ENCODE results near the gene CDKN1C. TPM values are rescaled to one million over a fixed set of nuclear protein-coding genes. Genes with fewer than 3 reads are reported as not detected.

Gene CDKN1C
- total and polyA plus RNA-seq, 2 donors (not counting 1 experiment from before 2014, with no cell fraction given) = 8.6 to 31.5 TPM

DNA sequence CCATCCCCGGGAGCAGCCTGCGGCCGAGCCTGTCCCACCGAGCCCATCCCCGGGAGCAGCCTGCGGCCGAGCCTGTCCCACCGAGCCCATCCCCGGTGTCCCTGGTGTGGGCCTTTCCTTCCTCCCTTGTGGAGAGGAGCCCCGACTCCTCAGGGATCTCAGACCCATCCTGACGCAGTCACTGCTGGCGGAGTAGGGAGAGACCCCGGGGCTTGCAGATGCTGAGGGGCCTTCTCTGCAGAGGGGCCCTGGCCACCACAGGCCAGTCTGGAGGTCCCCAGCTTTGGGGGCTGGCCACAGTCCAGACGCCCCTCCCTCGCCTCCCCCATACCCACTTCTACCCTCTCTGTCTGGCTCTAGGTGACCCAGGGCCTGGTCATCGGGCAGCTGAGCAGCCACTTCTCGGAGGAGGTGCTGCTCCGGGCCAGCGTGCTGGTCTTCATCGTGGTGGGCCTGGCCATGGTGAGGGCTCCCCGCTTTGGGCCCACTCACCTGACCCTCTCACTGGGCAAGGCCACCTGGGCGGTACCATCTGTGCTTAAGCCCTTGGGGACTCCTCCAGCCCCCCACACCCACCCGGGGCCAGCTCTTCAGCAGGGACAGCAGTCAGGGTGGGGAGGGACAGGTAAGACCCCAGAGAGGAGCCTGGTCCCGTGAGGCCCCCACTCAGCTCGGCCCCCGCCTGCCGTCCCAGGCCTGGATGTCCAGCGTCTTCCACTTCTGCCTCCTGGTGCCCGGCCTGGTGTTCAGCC lies 36.3 kb upstream of the CDKN1C start:
- TF ChIP-seq EZH2 (IDR thresholded peaks at IDR 0.05; ENCODE audit: low read length, missing control alignments) = no peak
- TF ChIP-seq, protein P1, sequence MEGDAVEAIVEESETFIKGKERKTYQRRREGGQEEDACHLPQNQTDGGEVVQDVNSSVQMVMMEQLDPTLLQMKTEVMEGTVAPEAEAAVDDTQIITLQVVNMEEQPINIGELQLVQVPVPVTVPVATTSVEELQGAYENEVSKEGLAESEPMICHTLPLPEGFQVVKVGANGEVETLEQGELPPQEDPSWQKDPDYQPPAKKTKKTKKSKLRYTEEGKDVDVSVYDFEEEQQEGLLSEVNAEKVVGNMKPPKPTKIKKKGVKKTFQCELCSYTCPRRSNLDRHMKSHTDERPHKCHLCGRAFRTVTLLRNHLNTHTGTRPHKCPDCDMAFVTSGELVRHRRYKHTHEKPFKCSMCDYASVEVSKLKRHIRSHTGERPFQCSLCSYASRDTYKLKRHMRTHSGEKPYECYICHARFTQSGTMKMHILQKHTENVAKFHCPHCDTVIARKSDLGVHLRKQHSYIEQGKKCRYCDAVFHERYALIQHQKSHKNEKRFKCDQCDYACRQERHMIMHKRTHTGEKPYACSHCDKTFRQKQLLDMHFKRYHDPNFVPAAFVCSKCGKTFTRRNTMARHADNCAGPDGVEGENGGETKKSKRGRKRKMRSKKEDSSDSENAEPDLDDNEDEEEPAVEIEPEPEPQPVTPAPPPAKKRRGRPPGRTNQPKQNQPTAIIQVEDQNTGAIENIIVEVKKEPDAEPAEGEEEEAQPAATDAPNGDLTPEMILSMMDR (conservative IDR thresholded peaks at IDR 0.05 in 1 of 2, IDR thresholded peaks at IDR 0.05 in 1 of 2; ENCODE audit: low read depth in 1 of 2, low read length in 2 of 2) = no peak
- no peak for DNase-seq (ENCODE audit: low read depth in 2 of 2)
- Histone ChIP-seq H3K4me1 (ENCODE audit: control insufficient read depth, extremely low read depth, insufficient read depth, low read length) (no peaks in the 10 kb centered on the region), H2AFZ (ENCODE audit: low read length) (no peak overlapping the region), H3K79me2 (ENCODE audit: control insufficient read depth, insufficient read depth, low read length) (peaks cover 6% of the 10 kb centered on the region), H3K9me3 (ENCODE audit: control insufficient read depth, insufficient read depth, low read depth, low read length) (no peaks in the 10 kb centered on the region), H3K27me3 (ENCODE audit: control insufficient read depth, insufficient read depth, low read length) (no peaks in the 10 kb centered on the region), H3K4me2 (ENCODE audit: extremely low read depth, insufficient read depth, low read length) (no peak overlapping the region), H3K36me3 (ENCODE audit: control insufficient read depth, insufficient read depth, low read length) (no peaks in the 10 kb centered on the region), H3K4me3 (replicated peaks in 1 of 4; ENCODE audit: control extremely low read depth in 1 of 4, insufficient read depth in 1 of 4, low read depth in 3 of 4, low read length in 4 of 4) (no peak overlapping the region), H3K9ac (ENCODE audit: insufficient read depth, low read length) (no peak overlapping the region), H3K27ac (ENCODE audit: insufficient read depth, low read length) (no peak overlapping the region), H4K20me1 (ENCODE audit: control insufficient read depth, extremely low read depth, insufficient read depth, low read length) (no peaks in the 10 kb centered on the region)

DNA sequence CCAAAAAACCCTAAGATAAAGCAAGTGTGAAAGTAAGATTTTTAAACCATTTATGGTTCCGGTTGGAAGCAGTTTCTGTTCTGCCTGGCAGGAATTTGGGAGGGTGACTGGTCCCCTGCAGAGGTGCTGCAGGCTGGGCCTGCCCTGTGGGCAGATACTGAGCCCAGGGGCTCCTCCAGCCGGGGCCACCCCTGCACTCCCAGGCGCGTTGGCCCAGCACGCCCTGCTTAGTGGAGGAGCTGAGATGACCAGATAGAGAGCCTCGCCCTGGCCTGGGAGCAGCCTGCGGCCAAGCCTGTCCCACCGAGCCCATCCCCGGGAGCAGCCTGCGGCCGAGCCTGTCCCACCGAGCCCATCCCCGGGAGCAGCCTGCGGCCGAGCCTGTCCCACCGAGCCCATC lies 35.7 kb upstream of the CDKN1C start:
- DNase-seq (ENCODE audit: low read depth in 2 of 2) = no peak
- no peaks in the 10 kb centered on the region for H3K9me3 ChIP-seq (ENCODE audit: control insufficient read depth, insufficient read depth, low read depth, low read length)
- H3K4me3 ChIP-seq (replicated peaks in 1 of 4; ENCODE audit: control extremely low read depth in 1 of 4, insufficient read depth in 1 of 4, low read depth in 3 of 4, low read length in 4 of 4) = no peak overlapping the region

DNA sequence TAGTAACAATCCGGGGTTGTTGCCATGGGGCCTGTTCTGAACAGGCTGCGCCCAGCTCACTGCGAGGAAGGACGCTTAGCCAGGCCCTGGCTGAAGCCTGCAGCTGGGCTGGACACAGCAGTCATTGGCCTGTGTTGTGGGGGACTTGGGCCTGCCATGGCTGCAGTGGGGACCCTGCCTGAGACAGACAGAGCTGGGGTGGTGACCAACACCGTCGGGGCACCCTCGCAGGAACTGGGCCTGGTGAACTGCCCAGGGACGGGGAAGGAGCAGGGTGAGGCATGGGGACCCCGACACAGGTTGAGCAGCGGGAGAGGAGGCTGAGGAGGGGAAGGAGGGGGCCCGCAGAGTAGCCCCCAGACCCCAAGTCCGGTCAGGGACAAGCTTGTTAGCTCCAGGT lies 34.8 kb upstream of the CDKN1C start:
- H3K79me2 ChIP-seq (ENCODE audit: control insufficient read depth, insufficient read depth, low read length) = no peaks in the 10 kb centered on the region
- no peak overlapping the region for H2AFZ ChIP-seq (ENCODE audit: low read length)
- no peak for TF ChIP-seq EZH2 (IDR thresholded peaks at IDR 0.05; ENCODE audit: low read length, missing control alignments)
- TF ChIP-seq, protein P1 (conservative IDR thresholded peaks at IDR 0.05 in 1 of 2, IDR thresholded peaks at IDR 0.05 in 1 of 2; ENCODE audit: low read depth in 1 of 2, low read length in 2 of 2) = no peak
- DNase-seq (ENCODE audit: low read depth in 2 of 2) = no peak
- H3K4me2 ChIP-seq (ENCODE audit: extremely low read depth, insufficient read depth, low read length) = no peak overlapping the region
- H3K9ac ChIP-seq (ENCODE audit: insufficient read depth, low read length) = no peak overlapping the region
- no peaks in the 10 kb centered on the region for H3K4me1 ChIP-seq (ENCODE audit: control insufficient read depth, extremely low read depth, insufficient read depth, low read length)
- no peaks in the 10 kb centered on the region for H3K27me3 ChIP-seq (ENCODE audit: control insufficient read depth, insufficient read depth, low read length)
- H3K4me3 ChIP-seq (replicated peaks in 1 of 4; ENCODE audit: control extremely low read depth in 1 of 4, insufficient read depth in 1 of 4, low read depth in 3 of 4, low read length in 4 of 4) = no peak overlapping the region
- no peaks in the 10 kb centered on the region for H4K20me1 ChIP-seq (ENCODE audit: control insufficient read depth, extremely low read depth, insufficient read depth, low read length)
- H3K27ac ChIP-seq (ENCODE audit: insufficient read depth, low read length) = no peak overlapping the region
- no peaks in the 10 kb centered on the region for H3K36me3 ChIP-seq (ENCODE audit: control insufficient read depth, insufficient read depth, low read length)
- no peaks in the 10 kb centered on the region for H3K9me3 ChIP-seq (ENCODE audit: control insufficient read depth, insufficient read depth, low read depth, low read length)

More for the DNA sequence above, 35.7 kb upstream of the CDKN1C start:
- Histone ChIP-seq H2AFZ (ENCODE audit: low read length) (no peak overlapping the region), H4K20me1 (ENCODE audit: control insufficient read depth, extremely low read depth, insufficient read depth, low read length) (no peaks in the 10 kb centered on the region), H3K27ac (ENCODE audit: insufficient read depth, low read length) (no peak overlapping the region), H3K27me3 (ENCODE audit: control insufficient read depth, insufficient read depth, low read length) (no peaks in the 10 kb centered on the region), H3K9ac (ENCODE audit: insufficient read depth, low read length) (no peak overlapping the region), H3K36me3 (ENCODE audit: control insufficient read depth, insufficient read depth, low read length) (no peaks in the 10 kb centered on the region), H3K4me1 (ENCODE audit: control insufficient read depth, extremely low read depth, insufficient read depth, low read length) (no peaks in the 10 kb centered on the region), H3K4me2 (ENCODE audit: extremely low read depth, insufficient read depth, low read length) (no peak overlapping the region), H3K79me2 (ENCODE audit: control insufficient read depth, insufficient read depth, low read length) (no peaks in the 10 kb centered on the region)
- TF ChIP-seq, protein P1 (conservative IDR thresholded peaks at IDR 0.05 in 1 of 2, IDR thresholded peaks at IDR 0.05 in 1 of 2; ENCODE audit: low read depth in 1 of 2, low read length in 2 of 2) = no peak
- no peak for TF ChIP-seq EZH2 (IDR thresholded peaks at IDR 0.05; ENCODE audit: low read length, missing control alignments)

Measured in fibroblast of lung (primary cell).